ENCODE results near the gene RAB3D. TPM values are rescaled to one million over a fixed set of nuclear protein-coding genes. Genes with fewer than 3 reads are reported as not detected.

RAB3D gene
- total RNA-seq, 1 experiment from 2014 or later, result 28.9 TPM

- Histone ChIP-seq H3K9me3 (ENCODE audit: control insufficient read depth in 1 of 2, insufficient read depth in 1 of 2, low read depth in 1 of 2, low read length in 2 of 2) (no peaks in the 10 kb centered on the region), H3K79me2 (ENCODE audit: insufficient read depth, low read length) (peaks cover 4% of the 10 kb centered on the region; the same call in 1 of the 2 replicates), H3K4me2 (ENCODE audit: low read length) (peak overlapping the region; percentile 97), H3K27ac (ENCODE audit: low read depth, low read length) (peak overlapping the region; percentile 81), H3K9ac (ENCODE audit: low read length) (peak overlapping the region; percentile 79), H3K27me3 (ENCODE audit: insufficient read depth, low read length) (no peaks in the 10 kb centered on the region), H3K9me2 (ENCODE audit: insufficient read depth) (no peaks in the 10 kb centered on the region), H3K4me1 (ENCODE audit: control insufficient read depth in 1 of 2, insufficient read depth in 2 of 2, low read length in 2 of 2) (peaks cover 48 to 80% of the 10 kb centered on the region in 2 experiments), H3K4me3 (replicated peaks in 1 of 2; ENCODE audit: low read depth in 1 of 2, low read length in 2 of 2) (peak overlapping the region; percentile 69 to 71), H2AFZ (ENCODE audit: low read depth, low read length, poor library complexity, severe bottlenecking) (no peak overlapping the region), H4K20me1 (ENCODE audit: insufficient read depth) (no peaks in the 10 kb centered on the region), H3K36me3 (ENCODE audit: control insufficient read depth in 1 of 2, insufficient read depth in 2 of 2, low read length in 2 of 2) (no peaks in the 10 kb centered on the region)
- ChIA-PET POLR2A (interaction anchor here (0.6 to 1.9 kb wide), 22 partner anchors 9 to 243 kb away, joined by 3 to 15 read pairs (median 4); partner anchors contain the start of genes CCDC159, ODAD3, PRKCSH and RAB3D), RAD21 (ENCODE audit: low non-redundant PET in 1 of 2, low total read pairs in 2 of 2, uncharacterized antibody in 2 of 2, unreplicated experiment in 2 of 2) (interaction anchor here (0.7 to 1.3 kb wide), 7 partner anchors 36 to 101 kb away, joined by 3 to 9 read pairs (median 3); partner anchors contain the start of genes PRKCSH (in 2 of the 2), ODAD3 (in 1 of the 2) and RGL3 (in 1 of the 2)), CTCF (interaction anchor here (0.6 to 4.4 kb wide), 34 partner anchors 10 to 439 kb away, joined by 3 to 48 read pairs (median 4); partner anchors contain the start of genes CCDC159, ECSIT, ODAD3 and PRKCSH)
- intact Hi-C loops (cut with micrococcal nuclease), result loop anchor here (1.0 to 5.0 kb wide), 2 partner anchors 54 to 89 kb away; partner anchors contain the start of genes ODAD3 and PRKCSH
- DNase-seq (ENCODE audit: low read depth, low spot score) (peak; percentile 97), ATAC-seq (peak; percentile 70)
- peak; percentile 94 for TF ChIP-seq POLR2AphosphoS5 (IDR thresholded peaks at IDR 0.05; ENCODE audit: low read depth, low read length)
- no peak for TF ChIP-seq SRF (IDR thresholded peaks at IDR 0.05; ENCODE audit: low read depth)
- peak; percentile 95 for TF ChIP-seq POLR2A (IDR thresholded peaks at IDR 0.05; ENCODE audit: borderline replicate concordance, extremely low read depth, insufficient read depth, insufficient read length)
- TF ChIP-seq CTCF (IDR thresholded peaks at IDR 0.05 in 2 of 3, conservative IDR thresholded peaks at IDR 0.05 in 1 of 3; ENCODE audit: borderline replicate concordance in 1 of 3, insufficient read depth in 1 of 3, low read depth in 2 of 3, low read length in 2 of 3), result peak in 2 of 3 experiments; percentile 67 to 70; a peak in 4 of 6 replicates
- TF ChIP-seq TCF7L2 (IDR thresholded peaks at IDR 0.05; ENCODE audit: borderline replicate concordance, extremely low read depth, insufficient read depth, insufficient read length), result peak; percentile 19
- no peak for TF ChIP-seq REST (IDR thresholded peaks at IDR 0.05; ENCODE audit: low read depth)
- no peak for TF ChIP-seq ELF1 (IDR thresholded peaks at IDR 0.05; ENCODE audit: borderline replicate concordance, low read depth)
- TF ChIP-seq ZFX (IDR thresholded peaks at IDR 0.05), result 0 out of 2 replicates have a peak, but pooled peaks have one; percentile 28
- TF ChIP-seq ZBTB33 (IDR thresholded peaks at IDR 0.05; ENCODE audit: extremely low read depth, insufficient replicate concordance, low read length), result peak; percentile 50
- TF ChIP-seq YY1 (IDR thresholded peaks at IDR 0.05; ENCODE audit: extremely low read depth, insufficient replicate concordance, low read depth, low read length), result peak; percentile 25
- BruUV-seq (replicated peaks), result no TSS peak
These were observed 41.4 kb upstream of the RAB3D start for GRCh38 chr19:11380653-11381537.

All from HCT116 (cell line).